Small intestine (tissue), 7 donors: ENCODE results near the gene GPER1. TPM values are rescaled to one million over a fixed set of nuclear protein-coding genes. Genes with fewer than 3 reads are reported as not detected.
A peak's percentile ranks its signal among the peaks of the same experiment; 100 is the strongest.
"Not testable (repeated sequence)": the region's sequence is repeated elsewhere in the genome, so short reads cannot be mapped to it uniquely, and the experiment has no call there.

Experiments used
- DNase-seq, 2 donors: peaks; one replicate each; pipeline versions ENCODE4 v3.0.0 to v3.0.0-alpha.2; 2013
- FAIRE-seq: peaks from 2 replicates; lab custom pipeline; 2012; peaks lifted over from hg19 to GRCh38; lab: Jason Lieb, UNC
- H3K27ac ChIP-seq, 3 donors: one replicate each; pipeline ENCODE4 v1.5.1; 2013; ENCODE audit warnings: low read length in 2 of 3, mild to moderate bottlenecking in 2 of 3, control low read depth in 1 of 3, inconsistent platforms in 1 of 3, low read depth in 1 of 3, moderate library complexity in 1 of 3
- H3K27me3 ChIP-seq, 3 donors: one replicate each; pipeline ENCODE4 v1.6.1; 2013; ENCODE audit warnings: low read length in 3 of 3, inconsistent platforms in 1 of 3; ENCODE audit not compliant: control insufficient read depth in 3 of 3, insufficient read depth in 3 of 3
- H3K36me3 ChIP-seq, 3 donors: one replicate each; pipeline ENCODE4 v1.6.1; 2013; ENCODE audit warnings: low read length in 3 of 3, inconsistent platforms in 1 of 3, low read depth in 1 of 3, mild to moderate bottlenecking in 1 of 3, moderate library complexity in 1 of 3; ENCODE audit not compliant: control insufficient read depth in 3 of 3, insufficient read depth in 2 of 3
- H3K4me1 ChIP-seq, 3 donors: one replicate each; pipeline ENCODE4 v1.6.1; 2013; ENCODE audit warnings: low read length in 2 of 3, inconsistent platforms in 1 of 3, low read depth in 1 of 3, mild to moderate bottlenecking in 1 of 3, moderate library complexity in 1 of 3; ENCODE audit not compliant: control insufficient read depth in 3 of 3, insufficient read depth in 2 of 3
- H3K4me3 ChIP-seq, 3 donors: one replicate each; pipeline ENCODE4 v1.5.1; 2013; ENCODE audit warnings: low read length in 3 of 3, control low read depth in 1 of 3, inconsistent platforms in 1 of 3, low read depth in 1 of 3, mild to moderate bottlenecking in 1 of 3, moderate library complexity in 1 of 3
- H3K9me3 ChIP-seq, 2 donors: one replicate each; pipeline ENCODE4 v1.6.1; 2013; ENCODE audit warnings: low read depth in 1 of 2, low read length in 1 of 2; ENCODE audit not compliant: control insufficient read depth in 2 of 2, insufficient read depth in 1 of 2
- WGBS, 3 donors: extraction: QIAGEN DNeasy Blood & Tissue Kit; methylation state at CpG; one replicate each; pipeline ENCODE4 v1.1.7; 2013; 5-methylcytosine and 5-hydroxymethylcytosine counted together
- polyA plus RNA-seq, 4 donors: library from polyadenylated mRNA; stranded (reverse) in 3 of 4; unstranded in 1 of 4; fragments of 200-250 nt in 3 of 4; fragments of 120-200 nt in 1 of 4; gene quantifications; one replicate each; pipeline versions ENCODE4 v1.2.1 to v1.2.3, GENCODE V29; 2013
- donor health status: healthy with polysubstance abuse.
- donor health status: control.
- donor health status: control.
- donor health status: Bipolar disorder and iron deficiency.
- donor health status: healthy.

The GPER1 gene
- polyA plus RNA-seq, 4 donors, result 0.54 to 4.7 (median 0.99) TPM

- WGBS, 3 donors, result 89 to 92% (median 90%) methylated on average over 7 of the region's 7 CpGs
- H3K4me1 ChIP-seq, result peaks cover 0 to 3% (median 2%) of the 10 kb centered on the region in 3 donors
- DNase-seq (no peak), FAIRE-seq (no peak)
- no peak overlapping the region for H3K27ac ChIP-seq
- no peak overlapping the region for H3K4me3 ChIP-seq
- no peaks in the 10 kb centered on the region for H3K27me3 ChIP-seq
- peaks cover 0 to 2% of the 10 kb centered on the region in 2 donors for H3K9me3 ChIP-seq
- H3K36me3 ChIP-seq, result peaks cover 0 to 4% (median 0%) of the 10 kb centered on the region in 3 donors
Observed at GRCh38 chr7:1134951-1135350, 47.0 kb downstream of the GPER1 start.

- FAIRE-seq, result no peak
- 11 to 22% (median 15%) methylated on average over 9 of the region's 9 CpGs for WGBS, 3 donors
- H3K27ac ChIP-seq, result no peak overlapping the region
Observed at GRCh38 chr7:1136841-1137516, 49.1 kb downstream of the GPER1 start.

GRCh38 chr7:1137517-1138167 is 49.7 kb downstream of the GPER1 start:
- 7 to 8% (median 8%) methylated on average over 47 to 51 of the region's 51 CpGs for WGBS, 3 donors
- Histone ChIP-seq H3K27ac (peak overlapping the region in 2 of 3 donors; percentile 46 to 82), H3K27me3 (no peaks in the 10 kb centered on the region), H3K4me1 (peaks cover 0 to 3% (median 2%) of the 10 kb centered on the region in 3 donors), H3K4me3 (peak overlapping the region; percentile 79 to 95 (median 91)), H3K9me3 (no peaks in the 10 kb centered on the region), H3K36me3 (no peaks in the 10 kb centered on the region)
- FAIRE-seq, result no peak
- no peak for DNase-seq

More at GRCh38 chr7:1136841-1137516, 49.1 kb downstream of the GPER1 start:
- no peaks in the 10 kb centered on the region for H3K27me3 ChIP-seq
- H3K36me3 ChIP-seq, result no peaks in the 10 kb centered on the region
- DNase-seq, result peak; percentile 18 to 25
- peak overlapping the region; percentile 79 to 95 (median 91) for H3K4me3 ChIP-seq
- H3K4me1 ChIP-seq, result peaks cover 0 to 3% (median 2%) of the 10 kb centered on the region in 3 donors
- peaks cover 0 to 2% of the 10 kb centered on the region in 2 donors for H3K9me3 ChIP-seq

- WGBS, 3 donors, result 70 to 90% (median 82%) methylated on average over 4 of the region's 4 CpGs
- H3K9me3 ChIP-seq, result no peaks in the 10 kb centered on the region
- H3K4me3 ChIP-seq, result no peak overlapping the region
- no peak for FAIRE-seq
- peaks cover 0 to 3% (median 2%) of the 10 kb centered on the region in 3 donors for H3K4me1 ChIP-seq
- no peak overlapping the region for H3K27ac ChIP-seq
- DNase-seq, result no peak
- no peaks in the 10 kb centered on the region for H3K27me3 ChIP-seq
- H3K36me3 ChIP-seq, result no peaks in the 10 kb centered on the region
Observed at GRCh38 chr7:1140476-1141104, 52.7 kb downstream of the GPER1 start.

- H3K27ac ChIP-seq, result no peak overlapping the region
- H3K27me3 ChIP-seq, result no peaks in the 10 kb centered on the region
- no peaks in the 10 kb centered on the region for H3K36me3 ChIP-seq
- H3K4me3 ChIP-seq, result no peak overlapping the region
- H3K4me1 ChIP-seq, result peaks cover 0 to 3% (median 2%) of the 10 kb centered on the region in 3 donors
- no peaks in the 10 kb centered on the region for H3K9me3 ChIP-seq
- 79 to 86% (median 82%) methylated on average over 6 of the region's 6 CpGs for WGBS, 3 donors
- FAIRE-seq (no peak), DNase-seq (no peak)
Observed at GRCh38 chr7:1141651-1142050, 53.7 kb downstream of the GPER1 start.

GRCh38 chr7:1142051-1142635 is 54.2 kb downstream of the GPER1 start:
- no peak for DNase-seq
- Histone ChIP-seq H3K9me3 (no peaks in the 10 kb centered on the region), H3K27me3 (no peaks in the 10 kb centered on the region), H3K4me1 (peaks cover 0 to 3% (median 2%) of the 10 kb centered on the region in 3 donors), H3K36me3 (no peaks in the 10 kb centered on the region), H3K27ac (no peak overlapping the region), H3K4me3 (no peak overlapping the region)
- 76 to 84% (median 79%) methylated on average over 14 of the region's 14 CpGs for WGBS, 3 donors
- FAIRE-seq, result no peak

GRCh38 chr7:1143031-1143430 is 55.1 kb downstream of the GPER1 start:
- DNase-seq, H3K27me3 ChIP-seq, H3K4me1 ChIP-seq, FAIRE-seq, H3K27ac ChIP-seq, H3K9me3 ChIP-seq, H3K36me3 ChIP-seq, H3K4me3 ChIP-seq: not testable (repeated sequence)
- WGBS, 3 donors, result 82 to 95% (median 90%) methylated on average over 5 of the region's 5 CpGs
